Measurements from ENCODE around the gene ANKDD1A.

The ANKDD1A gene

GRCh38 chr15:64923546-64923945 is 11.8 kb downstream of the ANKDD1A start:
- DNase-seq (ENCODE audit: low spot score) = no peak

GRCh38 chr15:64925335-64926330 is 13.9 kb downstream of the ANKDD1A start:
- DNase-seq (ENCODE audit: low spot score) = no peak

GRCh38 chr15:64926661-64927060 is 15.0 kb downstream of the ANKDD1A start:
- DNase-seq (ENCODE audit: low spot score) = no peak

- DNase-seq (ENCODE audit: low spot score) = no peak
These were observed 17.0 kb downstream of the ANKDD1A start for GRCh38 chr15:64928626-64929220.

- no peak for DNase-seq (ENCODE audit: low spot score)
These were observed 18.4 kb downstream of the ANKDD1A start for GRCh38 chr15:64930019-64930652.

GRCh38 chr15:64930778-64931371 is 19.2 kb downstream of the ANKDD1A start:
- DNase-seq (ENCODE audit: low spot score) = no peak

- no peak for DNase-seq (ENCODE audit: low spot score)
These were observed 19.7 kb downstream of the ANKDD1A start for GRCh38 chr15:64931381-64931780.

- DNase-seq (ENCODE audit: low spot score) = no peak
These were observed 22.3 kb downstream of the ANKDD1A start for GRCh38 chr15:64934023-64934422.

GRCh38 chr15:64938192-64938591 is 26.5 kb downstream of the ANKDD1A start:
- no peak for DNase-seq (ENCODE audit: low spot score)

GRCh38 chr15:64942356-64942755 is 30.7 kb downstream of the ANKDD1A start:
- no peak for DNase-seq (ENCODE audit: low spot score)

- DNase-seq (ENCODE audit: low spot score) = no peak
These were observed 32.0 kb downstream of the ANKDD1A start for GRCh38 chr15:64943512-64944225.

GRCh38 chr15:64944961-64945360 is 33.3 kb downstream of the ANKDD1A start:
- no peak for DNase-seq (ENCODE audit: low spot score)

GRCh38 chr15:64947211-64947610 is 35.5 kb downstream of the ANKDD1A start:
- no peak for DNase-seq (ENCODE audit: low spot score)

GRCh38 chr15:64948916-64949315 is 37.2 kb downstream of the ANKDD1A start:
- DNase-seq (ENCODE audit: low spot score) = no peak

GRCh38 chr15:64949383-64950186 is 37.9 kb downstream of the ANKDD1A start:
- DNase-seq (ENCODE audit: low spot score) = no peak

- no peak for DNase-seq (ENCODE audit: low spot score)
These were observed 39.2 kb downstream of the ANKDD1A start for GRCh38 chr15:64950888-64951287.

- DNase-seq (ENCODE audit: low spot score) = no peak
These were observed 40.2 kb downstream of the ANKDD1A start for GRCh38 chr15:64951777-64952418.

- no peak for DNase-seq (ENCODE audit: low spot score)
These were observed 42.7 kb downstream of the ANKDD1A start for GRCh38 chr15:64954395-64954794.

GRCh38 chr15:64959128-64959527 is 47.4 kb downstream of the ANKDD1A start:
- DNase-seq (ENCODE audit: low spot score) = no peak

GRCh38 chr15:64960153-64960552 is 48.5 kb downstream of the ANKDD1A start:
- DNase-seq (ENCODE audit: low spot score) = no peak

Data from hematopoietic multipotent progenitor cell treated with erythropoietin and hydrocortisone succinate and interleukin-3 and kit ligand, for 17 days (in vitro differentiated cells).